ENCODE data around the gene CDRT4.

The CDRT4 gene

DNA sequence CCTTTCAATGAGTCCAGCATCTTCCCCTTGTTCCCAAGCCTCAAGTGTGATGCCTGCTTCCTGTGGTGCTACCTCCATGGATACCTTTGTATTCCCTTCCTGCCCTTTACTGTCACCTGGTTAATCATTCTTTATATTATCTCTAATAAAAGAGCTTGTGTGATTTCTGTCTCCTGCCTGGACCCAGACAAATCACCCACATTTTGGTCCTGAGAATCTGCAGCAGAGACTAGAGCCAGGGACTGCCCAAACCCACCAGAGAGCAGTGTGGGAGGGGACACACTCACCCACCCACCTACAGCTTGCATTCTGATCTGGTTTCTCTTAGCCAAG is 30.2 kb downstream of the CDRT4 start:
- TF ChIP-seq, protein P1, sequence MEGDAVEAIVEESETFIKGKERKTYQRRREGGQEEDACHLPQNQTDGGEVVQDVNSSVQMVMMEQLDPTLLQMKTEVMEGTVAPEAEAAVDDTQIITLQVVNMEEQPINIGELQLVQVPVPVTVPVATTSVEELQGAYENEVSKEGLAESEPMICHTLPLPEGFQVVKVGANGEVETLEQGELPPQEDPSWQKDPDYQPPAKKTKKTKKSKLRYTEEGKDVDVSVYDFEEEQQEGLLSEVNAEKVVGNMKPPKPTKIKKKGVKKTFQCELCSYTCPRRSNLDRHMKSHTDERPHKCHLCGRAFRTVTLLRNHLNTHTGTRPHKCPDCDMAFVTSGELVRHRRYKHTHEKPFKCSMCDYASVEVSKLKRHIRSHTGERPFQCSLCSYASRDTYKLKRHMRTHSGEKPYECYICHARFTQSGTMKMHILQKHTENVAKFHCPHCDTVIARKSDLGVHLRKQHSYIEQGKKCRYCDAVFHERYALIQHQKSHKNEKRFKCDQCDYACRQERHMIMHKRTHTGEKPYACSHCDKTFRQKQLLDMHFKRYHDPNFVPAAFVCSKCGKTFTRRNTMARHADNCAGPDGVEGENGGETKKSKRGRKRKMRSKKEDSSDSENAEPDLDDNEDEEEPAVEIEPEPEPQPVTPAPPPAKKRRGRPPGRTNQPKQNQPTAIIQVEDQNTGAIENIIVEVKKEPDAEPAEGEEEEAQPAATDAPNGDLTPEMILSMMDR (IDR thresholded peaks at IDR 0.05; ENCODE audit: control insufficient read depth, extremely low read depth, insufficient read depth): no peak
- H3K4me3 ChIP-seq (ENCODE audit: low read depth, low read length): no peak overlapping the region
- no peak for DNase-seq (ENCODE audit: low read depth)

DNA sequence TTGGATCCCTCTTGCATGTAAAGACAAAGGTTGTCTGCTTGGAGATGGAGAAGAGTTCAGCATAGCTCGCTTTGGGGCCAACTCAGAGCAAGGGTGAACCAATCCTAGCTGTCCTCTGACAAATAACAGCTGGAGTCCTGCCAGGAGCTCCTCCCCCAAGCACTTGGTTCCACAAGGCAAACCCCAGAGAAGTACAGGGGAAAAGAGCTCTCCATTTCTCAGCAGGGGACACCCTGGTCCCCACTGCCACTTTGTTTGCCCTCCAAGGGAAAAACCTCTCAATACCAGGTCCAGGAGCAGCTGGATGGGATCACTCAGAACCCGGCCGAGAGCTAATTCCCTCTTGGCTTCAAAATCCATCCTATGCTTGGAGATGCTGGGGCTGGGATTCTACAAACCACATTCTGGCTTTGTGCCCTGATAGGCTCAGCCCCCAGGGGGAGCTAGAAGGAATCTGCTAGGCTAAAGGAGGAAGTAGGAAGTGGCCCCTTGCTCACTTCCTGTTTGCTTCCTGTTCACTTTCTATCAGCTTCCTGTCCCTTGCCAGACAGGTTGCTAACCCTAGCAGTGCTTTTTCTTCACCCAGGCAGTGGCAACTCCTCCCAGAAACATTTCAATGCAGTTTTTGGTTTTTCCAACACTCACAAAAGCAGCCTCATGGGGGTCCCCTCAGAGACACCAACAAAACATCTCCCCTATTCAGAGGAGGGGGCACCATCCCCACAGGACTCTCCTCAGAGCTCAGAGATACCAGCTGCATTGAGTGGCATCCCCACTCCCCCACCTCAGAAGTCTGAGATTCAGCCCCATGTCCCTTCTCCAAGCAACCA is 30.7 kb downstream of the CDRT4 start:
- TF ChIP-seq, protein P1 (IDR thresholded peaks at IDR 0.05; ENCODE audit: control insufficient read depth, extremely low read depth, insufficient read depth): 0 out of 2 replicates have a peak, but pooled peaks have one; percentile 12
- H3K4me3 ChIP-seq (ENCODE audit: low read depth, low read length): no peak overlapping the region
- no peak for DNase-seq (ENCODE audit: low read depth)

DNA sequence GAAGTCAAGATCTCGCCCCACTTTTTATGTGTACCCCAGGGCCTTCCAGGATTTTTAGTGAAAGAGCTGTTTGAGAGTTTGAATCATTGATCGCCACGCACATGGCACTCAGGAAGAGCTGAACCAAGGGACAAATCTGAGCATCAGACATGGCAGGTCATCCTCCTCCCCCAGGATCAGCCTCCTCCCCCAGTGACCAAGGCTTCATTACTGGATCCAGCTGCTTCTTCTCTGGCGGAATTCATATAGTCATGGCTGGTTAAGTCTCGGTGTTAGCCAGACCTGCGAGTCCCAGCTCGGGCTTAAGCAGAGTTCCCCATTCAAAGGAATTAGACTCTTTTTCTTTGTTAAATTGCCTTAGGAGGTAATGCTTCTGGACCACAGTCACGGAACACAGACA is 32.5 kb downstream of the CDRT4 start:
- TF ChIP-seq, protein P1 (IDR thresholded peaks at IDR 0.05; ENCODE audit: control insufficient read depth, extremely low read depth, insufficient read depth): no peak
- no peak overlapping the region for H3K4me3 ChIP-seq (ENCODE audit: low read depth, low read length)
- DNase-seq (ENCODE audit: low read depth): no peak

DNA sequence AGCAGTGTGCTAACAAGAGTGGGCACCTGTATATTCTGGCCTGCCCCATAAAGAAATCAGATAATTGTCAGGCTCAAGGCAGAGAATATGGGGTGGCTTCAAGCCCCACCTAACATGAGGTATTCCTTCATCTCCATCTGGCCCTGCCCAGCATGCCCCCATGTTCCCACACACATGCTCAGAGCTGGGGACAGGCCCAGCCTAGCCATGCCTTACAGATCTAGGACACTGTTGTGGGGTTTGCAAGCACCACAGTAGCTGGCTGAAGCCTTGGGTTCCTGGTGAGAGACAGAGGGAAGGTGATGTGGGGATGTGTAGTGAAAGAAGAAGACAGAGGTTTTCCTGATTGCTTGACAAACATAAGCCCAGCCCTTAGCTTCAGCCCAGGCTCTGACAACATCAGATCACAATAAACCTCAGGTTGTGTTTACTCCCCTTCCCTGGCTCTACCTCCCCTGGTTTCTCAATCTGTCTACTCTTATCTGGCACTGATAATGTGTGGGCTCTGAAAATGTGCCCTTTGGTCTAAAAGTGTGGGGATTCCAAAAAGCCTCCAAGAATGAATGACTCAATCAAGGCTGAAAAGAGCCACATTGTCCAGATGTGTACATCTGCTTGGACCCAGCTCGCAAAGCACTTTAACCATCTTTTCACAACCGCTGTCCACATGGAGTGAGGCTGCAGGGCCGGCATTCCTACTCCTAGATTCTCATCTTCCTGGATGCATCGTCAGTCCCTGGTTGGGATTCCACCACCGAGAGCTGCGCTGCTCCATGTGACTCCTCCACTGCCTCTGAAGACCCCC is 34.4 kb downstream of the CDRT4 start:
- TF ChIP-seq, protein P1 (IDR thresholded peaks at IDR 0.05; ENCODE audit: control insufficient read depth, extremely low read depth, insufficient read depth): no peak
- H3K4me3 ChIP-seq (ENCODE audit: low read depth, low read length): no peak overlapping the region
- DNase-seq (ENCODE audit: low read depth): no peak

DNA sequence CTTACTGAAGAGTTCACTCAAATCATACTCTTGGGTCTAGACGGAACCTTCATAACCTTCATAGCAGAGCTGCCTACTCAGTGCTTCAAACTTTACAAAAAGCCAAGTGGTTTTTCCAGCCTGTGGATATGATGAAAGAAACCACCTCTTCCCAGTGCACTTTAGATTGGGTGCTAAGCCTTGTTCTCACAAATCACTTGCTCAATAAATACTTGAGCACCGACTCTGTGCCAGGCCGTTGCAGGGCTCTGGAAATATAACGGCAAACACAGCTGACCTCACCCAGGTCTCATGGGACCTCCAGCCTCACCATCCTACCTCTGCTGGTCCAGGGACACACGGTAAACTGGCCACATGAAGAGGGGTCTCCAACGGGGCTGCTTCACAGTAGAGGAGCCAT is 35.7 kb downstream of the CDRT4 start:
- DNase-seq (ENCODE audit: low read depth): no peak
- H3K4me3 ChIP-seq (ENCODE audit: low read depth, low read length): no peak overlapping the region
- TF ChIP-seq, protein P1 (IDR thresholded peaks at IDR 0.05; ENCODE audit: control insufficient read depth, extremely low read depth, insufficient read depth): no peak

DNA sequence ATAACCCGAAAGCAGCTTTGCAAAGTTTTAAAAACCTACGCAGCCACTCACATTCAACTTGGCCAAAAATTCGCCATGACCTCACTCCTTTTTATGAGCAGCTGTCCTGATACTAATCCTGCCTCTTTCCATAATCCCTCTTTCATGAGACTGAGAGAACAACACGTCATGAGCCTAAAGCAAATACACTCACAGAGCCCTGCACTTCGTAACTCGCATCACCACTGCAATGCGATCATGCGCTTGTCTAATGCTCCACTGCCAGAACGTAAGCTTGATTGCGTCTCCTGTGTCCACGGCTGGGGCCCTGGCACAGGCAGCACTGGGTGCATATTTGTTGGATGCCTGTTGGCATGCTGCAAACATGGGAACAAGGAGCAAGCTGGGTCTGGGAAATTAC is 36.2 kb downstream of the CDRT4 start:
- TF ChIP-seq, protein P1 (IDR thresholded peaks at IDR 0.05; ENCODE audit: control insufficient read depth, extremely low read depth, insufficient read depth): no peak
- DNase-seq (ENCODE audit: low read depth): peak; percentile 17
- no peak overlapping the region for H3K4me3 ChIP-seq (ENCODE audit: low read depth, low read length)
